T47D (cell line): ENCODE measurements around the gene SLC27A3.

Experiments used
- DNase-seq, 2 experiments: peaks; one replicate each; pipeline versions ENCODE4 v3.0.0 to v3.0.0-alpha.2; 2011 to 2012; ENCODE audit warnings: low read depth in 1 of 2, low spot score in 1 of 2
- JUND ChIP-seq: IDR thresholded peaks from 2 replicates; pipeline ENCODE4 v1.6.1; 2012; ENCODE audit warnings: low read depth
- in situ Hi-C: cut with HindIII; loops from 2 replicates; pipeline ENCODE4 v1.10.0; 2016; ENCODE audit warnings: low sequenced_read_pairs, low pct_unique_long_range_greater_than_20kb

Gene SLC27A3

DNA sequence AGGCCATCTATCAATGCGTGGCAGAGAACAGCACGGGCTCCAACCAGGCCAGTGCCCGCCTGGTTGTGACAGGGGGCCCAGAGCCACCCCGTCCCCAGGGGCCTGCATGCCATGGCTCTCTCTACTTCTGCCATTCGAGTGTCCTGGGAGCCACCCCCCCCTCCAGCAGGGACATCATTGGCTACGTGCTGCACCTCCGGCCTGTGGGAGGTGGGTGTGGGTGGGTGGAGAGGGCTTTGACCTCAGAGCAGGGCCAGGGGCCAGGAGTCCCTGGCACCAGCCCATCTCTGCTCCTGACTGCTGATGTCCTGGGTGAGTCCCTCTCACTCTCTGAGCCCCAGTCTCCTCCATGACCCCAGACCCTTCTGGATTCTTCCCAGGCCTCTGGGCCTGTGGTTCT lies 25.3 kb downstream of the SLC27A3 start:
- TF ChIP-seq JUND: no peak
- in situ Hi-C loops: no loop called here
- no peak for DNase-seq

DNA sequence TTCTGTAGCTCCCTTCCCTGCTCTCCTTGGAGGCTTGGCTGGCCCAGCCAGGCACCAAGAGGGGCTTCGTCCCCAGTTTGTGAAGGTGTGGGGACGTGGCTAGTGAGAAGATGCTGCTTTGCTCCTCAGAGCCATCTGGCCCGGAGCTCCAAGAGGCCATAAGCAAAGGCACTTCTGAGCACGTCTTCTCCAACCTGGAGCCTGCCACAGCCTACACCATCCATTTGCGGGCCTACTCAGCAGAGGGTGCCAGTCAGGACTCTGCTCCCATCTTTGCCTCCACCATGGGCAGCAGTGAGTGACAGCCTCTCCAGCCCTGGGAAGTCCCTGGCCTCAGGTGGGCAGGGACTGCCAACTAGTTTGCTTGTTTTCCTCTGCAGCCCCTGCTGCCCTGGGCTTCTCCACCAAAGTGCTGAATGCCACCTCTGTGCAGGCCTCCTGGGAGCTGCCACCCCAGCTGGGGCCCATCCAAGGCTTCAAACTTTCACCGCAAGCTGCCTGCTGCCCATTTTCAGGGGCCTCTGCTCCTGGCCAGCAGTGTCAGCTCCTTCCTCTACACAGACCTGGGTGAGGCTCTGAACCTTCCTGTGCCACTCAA lies 25.9 kb downstream of the SLC27A3 start:
- DNase-seq: no peak
- in situ Hi-C loops: no loop called here
- TF ChIP-seq JUND: no peak

DNA sequence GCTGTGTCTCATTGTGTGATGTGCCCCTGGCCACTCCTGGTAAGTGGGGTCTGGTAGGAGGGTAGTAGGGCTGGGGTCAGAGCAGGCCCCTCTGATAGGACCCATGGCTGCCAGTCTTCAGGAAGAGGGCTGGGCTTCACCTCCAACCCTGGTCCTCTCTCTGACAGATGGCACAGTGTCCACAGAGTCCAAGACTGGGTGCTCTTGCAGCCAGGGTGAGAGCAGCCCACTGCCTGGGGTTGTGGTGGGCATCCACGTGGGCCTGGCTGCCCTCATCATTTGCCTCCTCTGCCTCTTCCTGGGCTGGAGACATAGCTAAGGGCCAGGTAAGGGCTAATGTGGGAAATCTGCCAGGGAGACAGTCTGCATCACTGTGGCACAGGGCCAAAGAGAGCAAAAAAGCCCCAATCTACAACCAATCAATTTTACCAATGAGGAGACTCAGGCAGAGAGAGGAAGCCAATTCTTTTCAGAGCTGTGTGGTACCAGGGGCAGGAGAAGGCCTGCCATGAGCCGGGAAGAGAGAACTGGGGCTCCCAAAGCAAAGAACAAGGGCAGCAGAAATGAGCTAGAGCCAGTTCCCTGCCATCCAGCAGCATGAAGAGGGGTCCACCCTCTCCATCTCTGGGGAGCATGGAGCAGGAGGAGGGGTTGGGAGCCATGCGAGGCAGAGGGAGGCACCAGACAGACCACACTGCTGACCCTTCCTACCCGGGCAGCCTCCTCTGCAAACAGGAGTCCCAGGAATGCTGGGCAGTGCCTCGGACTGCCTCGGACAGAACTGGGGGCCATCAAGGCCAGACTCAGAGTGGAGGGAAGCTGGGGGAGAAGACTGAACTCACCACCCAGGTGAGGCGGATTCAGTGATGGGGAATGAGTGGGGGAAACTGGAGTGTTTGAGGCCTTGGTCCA lies 26.8 kb downstream of the SLC27A3 start:
- TF ChIP-seq JUND: no peak
- in situ Hi-C loops: no loop called here
- DNase-seq: no peak

DNA sequence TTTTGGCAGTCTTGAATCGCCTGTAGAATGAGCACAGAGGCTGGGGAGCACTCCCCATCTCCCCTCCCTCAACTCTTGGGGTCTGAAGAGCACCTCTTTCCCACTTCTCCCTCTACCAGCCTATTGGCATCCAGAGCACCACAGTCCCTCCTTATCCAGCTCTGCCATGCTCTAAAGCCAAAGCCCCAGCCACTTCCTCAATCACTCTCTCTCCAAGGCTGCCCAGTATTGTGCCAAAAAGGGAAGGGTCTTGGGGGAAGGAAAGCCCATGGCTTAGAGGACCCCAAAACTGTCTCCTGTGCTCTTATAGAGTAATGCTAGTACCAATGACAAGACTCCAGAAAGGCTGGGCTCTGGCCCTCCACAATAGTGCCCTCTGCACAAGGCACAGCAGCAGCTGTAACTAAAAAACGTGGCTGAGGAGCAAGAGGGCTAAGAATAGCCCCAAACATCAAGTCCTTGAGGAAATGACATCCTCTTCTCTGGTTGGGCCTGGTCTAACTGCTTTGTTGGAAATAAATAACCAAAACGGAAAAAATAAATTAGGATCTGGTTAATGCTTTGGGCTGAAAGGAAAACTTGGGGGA lies 28.4 kb downstream of the SLC27A3 start:
- in situ Hi-C loops: no loop called here
- TF ChIP-seq JUND: no peak

DNA sequence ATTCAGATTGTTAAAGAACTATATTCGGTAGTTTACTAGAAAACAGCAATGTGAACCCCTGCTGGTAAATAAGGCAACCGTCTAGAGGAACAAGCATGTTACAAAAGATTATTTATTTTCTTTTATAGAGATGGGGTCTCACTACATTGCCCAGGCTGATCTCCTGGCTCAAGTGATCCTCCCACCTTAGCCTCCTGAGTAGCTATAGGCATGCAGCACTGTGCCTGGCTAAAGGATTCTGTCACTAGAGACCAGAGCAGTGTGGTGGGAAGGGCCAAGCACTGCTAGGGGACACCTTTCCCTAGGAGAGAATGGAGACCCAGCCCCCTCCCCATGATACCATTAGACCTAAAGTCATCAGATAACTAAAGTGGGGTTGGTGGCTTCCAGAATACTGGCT lies 28.9 kb downstream of the SLC27A3 start:
- in situ Hi-C loops: no loop called here

More for the DNA sequence above, 28.4 kb downstream of the SLC27A3 start:
- no peak for DNase-seq

DNA sequence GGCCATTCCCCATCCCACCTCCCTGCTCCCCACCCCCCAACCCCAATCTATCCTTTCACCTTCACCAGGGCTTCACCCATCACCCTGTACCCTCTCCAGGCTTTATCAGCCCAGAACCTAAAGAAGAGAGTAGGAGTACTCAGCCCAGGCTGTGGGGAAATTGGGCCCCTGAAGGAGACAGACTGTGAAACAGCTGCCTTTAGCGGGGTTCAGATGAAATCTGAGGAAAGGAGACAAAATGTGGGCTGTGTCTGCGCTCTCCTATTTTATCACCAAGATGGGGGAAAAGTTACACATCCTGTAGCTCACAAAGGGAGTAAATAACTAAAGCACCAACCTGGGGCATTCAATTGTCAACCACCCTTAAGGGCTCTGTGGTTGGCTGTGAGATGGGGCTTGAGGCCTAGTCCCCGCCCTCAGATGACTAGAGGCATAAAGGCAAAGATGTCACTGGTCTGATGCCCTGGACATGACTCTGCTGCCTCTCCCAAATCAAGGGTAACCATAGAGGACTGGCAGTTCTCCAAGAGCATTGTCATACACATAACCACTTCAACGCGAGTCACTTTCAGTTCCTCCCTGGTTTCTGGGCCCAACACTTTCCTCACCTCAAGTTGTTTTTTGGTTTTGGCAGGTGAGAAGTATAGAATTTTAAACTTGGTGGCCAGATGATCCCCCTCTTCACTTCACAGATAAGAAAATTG lies 30.0 kb downstream of the SLC27A3 start:
- DNase-seq: no peak
- no peak for TF ChIP-seq JUND
- in situ Hi-C loops: no loop called here

More for the DNA sequence above, 28.9 kb downstream of the SLC27A3 start:
- TF ChIP-seq JUND: no peak
- no peak for DNase-seq

DNA sequence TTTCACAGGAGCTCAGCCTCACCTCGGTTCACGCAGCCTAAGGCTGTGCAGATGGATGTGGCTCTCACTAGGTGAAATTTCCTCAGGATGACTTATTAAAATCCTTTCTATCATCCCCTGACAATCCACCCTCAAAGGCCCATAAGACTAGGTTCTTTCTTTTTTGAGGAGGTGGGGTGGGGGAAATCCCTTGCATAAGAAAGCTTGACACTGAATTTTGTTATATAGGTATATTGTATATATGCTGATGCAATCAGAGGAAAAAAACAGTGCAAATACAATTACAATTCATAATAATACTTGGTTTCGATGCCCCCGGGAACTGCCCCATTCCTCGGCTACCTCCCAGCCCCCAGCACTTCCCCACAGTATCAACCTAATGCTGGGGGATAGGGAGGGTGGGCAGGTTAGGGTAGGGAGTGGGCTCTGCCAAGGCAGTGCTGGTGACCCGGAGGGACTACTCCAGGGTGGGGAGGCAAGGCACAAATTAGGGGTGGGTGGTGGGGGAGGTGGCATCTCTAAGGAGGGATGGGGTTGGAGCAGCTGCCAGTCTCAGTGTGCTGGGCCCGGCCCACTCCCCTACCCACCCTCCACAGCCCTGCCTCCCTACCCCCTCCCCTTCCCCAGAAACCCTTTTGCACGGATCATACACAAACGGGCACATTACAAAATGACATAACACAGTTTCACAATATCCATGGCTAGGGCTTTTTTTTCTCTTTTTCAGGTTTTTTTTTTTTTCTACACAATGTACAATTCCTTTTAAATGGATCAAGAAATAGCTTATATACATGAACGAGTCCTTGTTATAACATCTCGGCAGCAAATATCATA lies 30.9 kb downstream of the SLC27A3 start:
- in situ Hi-C loops: no loop called here
- no peak for TF ChIP-seq JUND
- DNase-seq: no peak

DNA sequence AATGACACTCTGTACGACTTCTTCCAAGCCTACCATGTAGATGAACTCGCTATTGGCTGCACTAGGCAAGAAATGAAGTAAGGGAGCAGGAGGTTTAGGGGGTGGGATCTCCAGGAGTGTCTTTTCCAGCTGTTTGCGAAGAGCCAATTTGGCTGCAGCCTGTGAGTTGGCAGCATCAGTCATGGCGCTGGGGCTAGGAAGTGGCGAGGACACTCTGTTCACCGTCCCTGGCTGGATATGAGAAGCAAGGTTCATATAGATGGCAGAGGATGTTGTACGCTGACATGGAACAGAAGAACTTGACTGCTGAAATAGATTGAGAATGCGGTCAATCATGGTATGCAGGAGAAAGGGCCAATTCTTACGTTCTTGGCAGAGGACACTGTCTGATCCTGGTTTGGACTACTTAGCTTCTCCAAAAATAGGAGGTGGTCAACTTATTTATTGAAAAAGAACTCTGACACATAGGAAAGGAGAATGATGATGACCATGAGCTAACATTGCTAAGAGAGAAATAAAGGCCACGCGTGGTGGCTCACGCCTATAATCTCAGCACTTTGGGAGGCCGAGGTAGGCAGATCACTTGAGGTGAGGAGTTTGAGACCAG lies 41.2 kb downstream of the SLC27A3 start:
- in situ Hi-C loops: no loop called here
- DNase-seq: no peak
- no peak for TF ChIP-seq JUND

DNA sequence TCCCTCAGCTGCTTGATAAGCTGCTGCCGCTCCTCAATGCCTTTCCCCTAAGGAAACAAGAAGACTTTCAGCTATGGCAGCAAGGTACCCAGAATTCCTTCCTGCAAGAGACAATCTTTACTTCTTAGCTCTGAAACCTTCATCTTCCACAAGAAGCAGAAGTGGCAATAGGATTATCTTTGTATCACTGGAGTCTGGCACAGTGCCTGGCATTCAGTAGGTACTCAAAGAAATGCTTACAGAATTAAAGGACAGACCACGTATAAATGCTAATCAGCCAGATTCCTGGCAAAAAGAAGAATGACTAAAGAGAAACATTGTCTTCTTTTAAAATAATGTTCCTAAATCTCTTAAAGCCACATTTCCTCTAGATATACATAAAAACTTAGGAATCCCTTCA lies 43.7 kb downstream of the SLC27A3 start:
- no peak for DNase-seq
- in situ Hi-C loops: no loop called here
- no peak for TF ChIP-seq JUND

DNA sequence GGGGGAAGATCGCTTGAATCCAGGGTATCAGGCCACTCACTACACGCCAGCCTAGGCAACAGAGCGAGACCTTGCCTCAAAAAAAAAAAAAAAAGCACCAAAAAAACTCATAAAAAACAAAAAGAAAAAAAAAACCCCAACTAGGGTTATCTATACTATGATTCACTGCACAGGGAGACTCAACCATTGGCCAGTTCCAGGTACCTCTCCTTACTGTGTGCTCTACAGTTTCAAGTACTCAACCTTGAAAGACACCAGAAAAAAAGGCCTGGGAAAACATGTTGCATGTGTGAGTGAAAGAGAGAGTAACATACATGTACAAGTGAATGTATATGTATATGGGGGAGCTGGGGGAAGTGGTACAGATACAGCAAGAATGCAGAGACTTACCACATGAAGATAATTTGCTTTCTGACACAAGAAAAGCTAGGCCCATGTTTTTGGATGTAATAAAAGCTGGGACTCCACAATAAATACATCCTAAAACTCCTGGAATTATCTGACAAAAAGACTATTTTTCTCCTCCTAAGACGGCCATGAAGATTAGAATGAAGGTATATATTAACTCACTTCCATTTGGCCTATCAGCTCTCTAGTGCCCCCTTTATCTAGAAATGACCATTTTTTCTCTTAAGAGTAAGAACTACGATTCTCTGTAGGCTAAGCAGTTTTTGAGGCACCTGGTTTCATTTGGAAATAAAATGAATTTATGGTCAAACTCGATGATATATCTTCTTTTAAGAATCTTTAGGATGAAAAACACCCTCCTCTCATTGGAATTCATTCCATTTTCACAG lies 52.2 kb downstream of the SLC27A3 start:
- in situ Hi-C loops: no loop called here
- TF ChIP-seq JUND: no peak
- no peak for DNase-seq
